ENCODE measurements around the gene RGPD4. TPM values are rescaled to one million over a fixed set of nuclear protein-coding genes. Genes with fewer than 3 reads are reported as not detected.
"Not testable (repeated sequence)": the region's sequence is repeated elsewhere in the genome, so short reads cannot be mapped to it uniquely, and the experiment has no call there.

Gene RGPD4
- not detected in 2 replicates for total RNA-seq (2012; rRNA removed)

DNA sequence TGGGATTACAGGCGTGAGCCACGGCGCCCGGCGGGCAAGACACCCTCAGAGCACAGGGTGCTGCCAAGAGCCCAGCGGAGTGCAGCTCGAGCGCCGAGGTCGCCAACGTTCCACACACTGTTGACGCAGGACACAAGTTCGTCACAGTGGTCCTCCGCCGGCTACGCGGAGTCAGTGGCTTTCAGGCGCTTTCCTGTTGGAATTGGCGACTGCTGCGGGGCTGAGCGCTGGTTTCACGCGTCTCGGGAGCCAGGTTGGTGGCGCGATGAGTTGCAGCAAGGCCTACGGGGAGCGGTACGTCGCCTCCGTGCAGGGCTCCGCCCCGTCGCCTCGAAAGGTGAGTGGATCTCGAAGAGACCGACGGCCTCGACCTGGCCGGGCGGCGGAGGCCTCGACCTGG lies at the start of gene RGPD4:
Gene RGPD4 (plus strand): TSS at position 144 of the 400 bp plus-strand sequence. CDS start 122 bp downstream, at position 266.
- H3K36me3 ChIP-seq (ENCODE audit: insufficient read depth, low read length); H3K9ac ChIP-seq (ENCODE audit: low read depth, low read length); H3K9me3 ChIP-seq (replicated peaks; ENCODE audit: low read length); H3K27me3 ChIP-seq (ENCODE audit: control insufficient read depth, insufficient read depth, low read length); H3K4me2 ChIP-seq (ENCODE audit: low read length); H3K4me1 ChIP-seq (ENCODE audit: control insufficient read depth, insufficient read depth, low read length); H3K4me3 ChIP-seq (ENCODE audit: low read length): not testable (repeated sequence)

DNA sequence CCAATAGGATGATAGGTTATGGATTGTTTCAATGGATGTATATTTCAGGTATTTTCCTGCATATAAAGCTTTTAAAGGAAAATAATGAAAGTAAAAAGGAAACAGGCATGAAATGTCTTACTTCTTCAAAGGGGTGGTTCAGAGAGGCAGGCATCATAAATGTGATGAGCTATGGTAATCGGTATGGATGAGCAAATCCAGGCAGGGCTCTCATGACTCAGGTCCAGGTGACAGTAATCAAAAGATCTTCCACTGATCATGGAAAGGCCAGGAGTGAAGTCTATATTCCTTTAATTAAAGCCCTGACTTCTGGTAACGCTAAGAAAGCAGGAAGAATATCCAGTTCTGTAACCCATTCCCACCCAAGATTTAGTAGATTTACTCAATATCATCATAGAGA lies 48.7 kb upstream of the RGPD4 start:
- H3K4me3 ChIP-seq (ENCODE audit: low read length) = no peak overlapping the region
- no peak overlapping the region for H3K4me2 ChIP-seq (ENCODE audit: low read length)
- no peak overlapping the region for H3K9ac ChIP-seq (ENCODE audit: low read depth, low read length)

GRCh38 chr2:107785756-107786155 lies 40.9 kb upstream of the RGPD4 start:
- Histone ChIP-seq H3K36me3 (ENCODE audit: insufficient read depth, low read length) (no peaks in the 10 kb centered on the region), H3K27me3 (ENCODE audit: control insufficient read depth, insufficient read depth, low read length) (no peaks in the 10 kb centered on the region), H3K4me3 (ENCODE audit: low read length) (no peak overlapping the region), H3K4me1 (ENCODE audit: control insufficient read depth, insufficient read depth, low read length) (no peaks in the 10 kb centered on the region), H3K4me2 (ENCODE audit: low read length) (no peak overlapping the region), H3K9ac (ENCODE audit: low read depth, low read length) (no peak overlapping the region), H3K9me3 (replicated peaks; ENCODE audit: low read length) (no peaks in the 10 kb centered on the region)

More for the DNA sequence above, 48.7 kb upstream of the RGPD4 start:
- no peaks in the 10 kb centered on the region for H3K36me3 ChIP-seq (ENCODE audit: insufficient read depth, low read length)
- H3K9me3 ChIP-seq (replicated peaks; ENCODE audit: low read length) = no peaks in the 10 kb centered on the region
- no peaks in the 10 kb centered on the region for H3K4me1 ChIP-seq (ENCODE audit: control insufficient read depth, insufficient read depth, low read length)
- no peaks in the 10 kb centered on the region for H3K27me3 ChIP-seq (ENCODE audit: control insufficient read depth, insufficient read depth, low read length)

GRCh38 chr2:107790837-107791236 lies 35.9 kb upstream of the RGPD4 start:
- H3K4me2 ChIP-seq (ENCODE audit: low read length) = no peak overlapping the region
- H3K4me1 ChIP-seq (ENCODE audit: control insufficient read depth, insufficient read depth, low read length) = no peaks in the 10 kb centered on the region
- H3K36me3 ChIP-seq (ENCODE audit: insufficient read depth, low read length) = no peaks in the 10 kb centered on the region
- H3K9me3 ChIP-seq (replicated peaks; ENCODE audit: low read length) = no peaks in the 10 kb centered on the region
- H3K27me3 ChIP-seq (ENCODE audit: control insufficient read depth, insufficient read depth, low read length) = no peaks in the 10 kb centered on the region
- no peak overlapping the region for H3K4me3 ChIP-seq (ENCODE audit: low read length)
- H3K9ac ChIP-seq (ENCODE audit: low read depth, low read length) = no peak overlapping the region

DNA sequence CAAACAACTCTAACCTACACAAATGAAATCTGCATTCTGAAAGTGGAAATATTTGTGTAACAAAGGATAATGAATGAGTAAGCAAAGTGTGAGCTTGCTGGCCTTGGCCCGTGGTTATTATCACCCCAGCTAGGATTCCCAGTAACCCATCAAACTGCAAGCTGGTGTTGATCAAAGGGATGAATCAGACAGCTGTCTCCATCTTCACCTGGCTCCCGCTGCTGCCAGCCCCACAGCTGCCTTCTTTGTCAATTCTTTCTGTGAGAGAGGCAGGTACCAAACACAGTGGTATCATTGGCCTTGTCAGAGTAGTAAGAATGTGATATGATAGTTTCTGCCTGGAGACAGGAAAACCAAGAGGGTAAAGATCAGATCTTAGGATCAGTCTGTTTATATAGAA lies 25.2 kb upstream of the RGPD4 start:
- Histone ChIP-seq H3K4me2 (ENCODE audit: low read length) (no peak overlapping the region), H3K27me3 (ENCODE audit: control insufficient read depth, insufficient read depth, low read length) (peaks cover 4% of the 10 kb centered on the region), H3K9ac (ENCODE audit: low read depth, low read length) (no peak overlapping the region), H3K4me3 (ENCODE audit: low read length) (no peak overlapping the region), H3K36me3 (ENCODE audit: insufficient read depth, low read length) (no peaks in the 10 kb centered on the region), H3K4me1 (ENCODE audit: control insufficient read depth, insufficient read depth, low read length) (no peaks in the 10 kb centered on the region), H3K9me3 (replicated peaks; ENCODE audit: low read length) (no peaks in the 10 kb centered on the region)

- Histone ChIP-seq H3K4me3 (ENCODE audit: low read length) (no peak overlapping the region), H3K36me3 (ENCODE audit: insufficient read depth, low read length) (no peaks in the 10 kb centered on the region), H3K4me2 (ENCODE audit: low read length) (no peak overlapping the region), H3K27me3 (ENCODE audit: control insufficient read depth, insufficient read depth, low read length) (no peaks in the 10 kb centered on the region), H3K4me1 (ENCODE audit: control insufficient read depth, insufficient read depth, low read length) (peaks cover 5% of the 10 kb centered on the region), H3K9me3 (replicated peaks; ENCODE audit: low read length) (no peaks in the 10 kb centered on the region), H3K9ac (ENCODE audit: low read depth, low read length) (no peak overlapping the region)
These were observed 21.8 kb upstream of the RGPD4 start for GRCh38 chr2:107804608-107805498.

- H3K4me1 ChIP-seq (ENCODE audit: control insufficient read depth, insufficient read depth, low read length) = peaks cover 14% of the 10 kb centered on the region
- no peaks in the 10 kb centered on the region for H3K27me3 ChIP-seq (ENCODE audit: control insufficient read depth, insufficient read depth, low read length)
- no peak overlapping the region for H3K9ac ChIP-seq (ENCODE audit: low read depth, low read length)
- H3K36me3 ChIP-seq (ENCODE audit: insufficient read depth, low read length) = no peaks in the 10 kb centered on the region
- no peak overlapping the region for H3K4me3 ChIP-seq (ENCODE audit: low read length)
- no peaks in the 10 kb centered on the region for H3K9me3 ChIP-seq (replicated peaks; ENCODE audit: low read length)
- H3K4me2 ChIP-seq (ENCODE audit: low read length) = no peak overlapping the region
These were observed 19.8 kb upstream of the RGPD4 start for GRCh38 chr2:107806901-107807300.

DNA sequence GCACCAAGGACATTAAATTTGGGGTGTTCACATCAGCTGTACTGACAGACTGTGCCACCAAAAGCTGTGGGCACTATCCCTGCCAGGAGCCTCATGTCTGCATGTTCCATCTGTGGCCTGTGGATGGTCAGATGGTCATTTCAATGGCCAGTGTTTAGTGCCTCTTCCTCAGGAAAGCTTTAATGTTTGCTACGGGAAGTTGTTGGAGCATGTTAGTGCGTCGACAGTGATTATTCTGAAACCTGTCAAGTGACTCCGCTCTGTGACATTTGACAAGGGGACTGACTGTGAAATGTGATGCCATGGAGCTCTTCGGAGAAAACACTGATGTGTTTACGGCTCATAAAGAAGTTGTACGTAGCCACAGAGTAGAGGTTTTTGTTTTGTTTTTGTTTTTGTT lies 18.7 kb upstream of the RGPD4 start:
- H3K9ac ChIP-seq (ENCODE audit: low read depth, low read length) = no peak overlapping the region
- no peaks in the 10 kb centered on the region for H3K27me3 ChIP-seq (ENCODE audit: control insufficient read depth, insufficient read depth, low read length)
- peaks cover 14% of the 10 kb centered on the region for H3K4me1 ChIP-seq (ENCODE audit: control insufficient read depth, insufficient read depth, low read length)
- no peak overlapping the region for H3K4me2 ChIP-seq (ENCODE audit: low read length)
- no peak overlapping the region for H3K4me3 ChIP-seq (ENCODE audit: low read length)
- H3K36me3 ChIP-seq (ENCODE audit: insufficient read depth, low read length) = no peaks in the 10 kb centered on the region
- H3K9me3 ChIP-seq (replicated peaks; ENCODE audit: low read length) = no peaks in the 10 kb centered on the region

DNA sequence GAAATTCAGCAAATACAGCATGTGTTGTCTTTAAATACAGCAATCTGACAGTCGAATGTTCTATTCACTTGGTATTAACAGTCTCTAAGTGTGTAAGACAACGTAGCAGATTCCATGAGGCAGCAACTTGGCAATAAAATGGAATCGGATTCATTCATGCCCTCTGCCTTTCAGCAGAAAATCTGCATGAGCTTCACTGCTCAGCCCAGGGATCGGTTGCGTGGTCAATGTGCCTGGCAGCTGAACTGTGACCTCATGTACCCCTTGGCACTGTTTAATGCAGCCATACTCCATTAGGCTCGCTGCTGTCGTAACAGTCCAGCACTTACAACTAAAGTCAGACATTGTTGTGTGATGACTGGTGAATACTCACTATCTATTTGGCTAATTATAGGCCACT lies 17.7 kb upstream of the RGPD4 start:
- Histone ChIP-seq H3K4me3 (ENCODE audit: low read length) (no peak overlapping the region), H3K9me3 (replicated peaks; ENCODE audit: low read length) (no peaks in the 10 kb centered on the region), H3K9ac (ENCODE audit: low read depth, low read length) (no peak overlapping the region), H3K4me1 (ENCODE audit: control insufficient read depth, insufficient read depth, low read length) (peaks cover 14% of the 10 kb centered on the region), H3K36me3 (ENCODE audit: insufficient read depth, low read length) (no peaks in the 10 kb centered on the region), H3K27me3 (ENCODE audit: control insufficient read depth, insufficient read depth, low read length) (no peaks in the 10 kb centered on the region), H3K4me2 (ENCODE audit: low read length) (no peak overlapping the region)

- Histone ChIP-seq H3K4me3 (ENCODE audit: low read length) (no peak overlapping the region), H3K36me3 (ENCODE audit: insufficient read depth, low read length) (no peaks in the 10 kb centered on the region), H3K27me3 (ENCODE audit: control insufficient read depth, insufficient read depth, low read length) (no peaks in the 10 kb centered on the region)
These were observed 16.9 kb upstream of the RGPD4 start for GRCh38 chr2:107809835-107810234.

DNA sequence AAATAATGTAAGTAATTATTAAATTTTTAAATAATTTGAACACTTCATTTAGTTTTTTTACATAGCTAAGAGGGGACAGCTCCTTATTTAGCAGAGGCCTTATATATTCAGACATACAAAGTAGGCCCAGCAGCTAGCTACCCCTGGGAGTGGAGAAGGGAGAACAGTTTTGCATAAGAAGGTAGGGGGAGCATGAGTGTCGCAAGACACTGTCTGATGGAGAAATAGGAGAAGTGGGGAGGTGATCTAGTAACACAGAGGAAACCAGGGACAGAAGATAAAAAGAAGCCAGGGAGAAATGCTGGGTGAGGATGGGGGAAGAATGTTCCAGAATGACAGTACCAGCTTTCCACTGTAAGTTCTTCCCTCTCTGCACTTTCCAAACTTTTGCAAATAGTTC lies 16.0 kb upstream of the RGPD4 start:
- H3K4me3 ChIP-seq (ENCODE audit: low read length) = no peak overlapping the region
- no peaks in the 10 kb centered on the region for H3K27me3 ChIP-seq (ENCODE audit: control insufficient read depth, insufficient read depth, low read length)
- H3K9ac ChIP-seq (ENCODE audit: low read depth, low read length) = no peak overlapping the region
- H3K9me3 ChIP-seq (replicated peaks; ENCODE audit: low read length) = no peaks in the 10 kb centered on the region
- H3K4me1 ChIP-seq (ENCODE audit: control insufficient read depth, insufficient read depth, low read length) = peaks cover 14% of the 10 kb centered on the region
- H3K36me3 ChIP-seq (ENCODE audit: insufficient read depth, low read length) = no peaks in the 10 kb centered on the region
- no peak overlapping the region for H3K4me2 ChIP-seq (ENCODE audit: low read length)

More at GRCh38 chr2:107809835-107810234, 16.9 kb upstream of the RGPD4 start:
- no peaks in the 10 kb centered on the region for H3K9me3 ChIP-seq (replicated peaks; ENCODE audit: low read length)
- no peak overlapping the region for H3K4me2 ChIP-seq (ENCODE audit: low read length)
- no peak overlapping the region for H3K9ac ChIP-seq (ENCODE audit: low read depth, low read length)
- peaks cover 14% of the 10 kb centered on the region for H3K4me1 ChIP-seq (ENCODE audit: control insufficient read depth, insufficient read depth, low read length)

GRCh38 chr2:107811411-107811810 lies 15.3 kb upstream of the RGPD4 start:
- no peak overlapping the region for H3K4me2 ChIP-seq (ENCODE audit: low read length)
- H3K9ac ChIP-seq (ENCODE audit: low read depth, low read length) = no peak overlapping the region
- H3K9me3 ChIP-seq (replicated peaks; ENCODE audit: low read length) = no peaks in the 10 kb centered on the region
- H3K27me3 ChIP-seq (ENCODE audit: control insufficient read depth, insufficient read depth, low read length) = no peaks in the 10 kb centered on the region
- no peaks in the 10 kb centered on the region for H3K36me3 ChIP-seq (ENCODE audit: insufficient read depth, low read length)
- peaks cover 14% of the 10 kb centered on the region for H3K4me1 ChIP-seq (ENCODE audit: control insufficient read depth, insufficient read depth, low read length)
- no peak overlapping the region for H3K4me3 ChIP-seq (ENCODE audit: low read length)

Measured in skeletal muscle satellite cell (primary cell).